Measurements from ENCODE around the gene TEAD1. TPM values are rescaled to one million over a fixed set of nuclear protein-coding genes. Genes with fewer than 3 reads are reported as not detected.

Gene TEAD1
- total and polyA plus RNA-seq, 9 of the 15 experiments (the other 6 are each of a cell fraction or from before 2014, with no cell fraction given), result 1.7 to 17.7 (median 10.8) TPM

DNA sequence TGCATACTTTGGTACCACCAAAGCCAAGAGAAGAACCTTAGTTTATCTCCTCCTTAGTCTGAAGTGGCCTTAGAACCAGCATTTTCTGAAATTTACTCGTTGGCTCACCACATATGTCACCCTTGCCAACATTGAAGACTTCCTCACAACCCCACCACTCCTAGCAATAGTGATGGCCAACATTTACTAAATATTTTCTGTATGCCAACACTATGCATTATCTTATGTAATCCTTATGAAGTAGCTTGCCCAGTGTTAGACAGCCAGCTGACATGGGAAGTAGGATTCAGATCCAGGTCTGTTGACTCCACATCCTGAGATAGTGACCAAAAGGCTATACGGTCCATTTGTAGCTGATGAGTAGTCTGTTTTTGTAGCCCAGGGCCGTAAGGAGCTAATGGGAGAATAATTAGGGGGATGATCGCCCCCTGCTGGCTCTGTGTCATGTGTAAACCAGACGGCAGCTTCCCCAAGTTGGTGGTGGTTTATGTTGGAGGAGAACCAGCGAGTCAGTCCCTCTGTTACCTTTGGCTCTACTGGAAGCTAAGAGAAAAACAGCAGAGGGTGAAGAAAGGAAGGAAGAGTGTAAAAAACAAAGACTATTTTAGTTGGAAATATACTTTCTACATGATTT lies 214.4 kb downstream of the TEAD1 start (continued):
- TF ChIP-seq, protein P1, sequence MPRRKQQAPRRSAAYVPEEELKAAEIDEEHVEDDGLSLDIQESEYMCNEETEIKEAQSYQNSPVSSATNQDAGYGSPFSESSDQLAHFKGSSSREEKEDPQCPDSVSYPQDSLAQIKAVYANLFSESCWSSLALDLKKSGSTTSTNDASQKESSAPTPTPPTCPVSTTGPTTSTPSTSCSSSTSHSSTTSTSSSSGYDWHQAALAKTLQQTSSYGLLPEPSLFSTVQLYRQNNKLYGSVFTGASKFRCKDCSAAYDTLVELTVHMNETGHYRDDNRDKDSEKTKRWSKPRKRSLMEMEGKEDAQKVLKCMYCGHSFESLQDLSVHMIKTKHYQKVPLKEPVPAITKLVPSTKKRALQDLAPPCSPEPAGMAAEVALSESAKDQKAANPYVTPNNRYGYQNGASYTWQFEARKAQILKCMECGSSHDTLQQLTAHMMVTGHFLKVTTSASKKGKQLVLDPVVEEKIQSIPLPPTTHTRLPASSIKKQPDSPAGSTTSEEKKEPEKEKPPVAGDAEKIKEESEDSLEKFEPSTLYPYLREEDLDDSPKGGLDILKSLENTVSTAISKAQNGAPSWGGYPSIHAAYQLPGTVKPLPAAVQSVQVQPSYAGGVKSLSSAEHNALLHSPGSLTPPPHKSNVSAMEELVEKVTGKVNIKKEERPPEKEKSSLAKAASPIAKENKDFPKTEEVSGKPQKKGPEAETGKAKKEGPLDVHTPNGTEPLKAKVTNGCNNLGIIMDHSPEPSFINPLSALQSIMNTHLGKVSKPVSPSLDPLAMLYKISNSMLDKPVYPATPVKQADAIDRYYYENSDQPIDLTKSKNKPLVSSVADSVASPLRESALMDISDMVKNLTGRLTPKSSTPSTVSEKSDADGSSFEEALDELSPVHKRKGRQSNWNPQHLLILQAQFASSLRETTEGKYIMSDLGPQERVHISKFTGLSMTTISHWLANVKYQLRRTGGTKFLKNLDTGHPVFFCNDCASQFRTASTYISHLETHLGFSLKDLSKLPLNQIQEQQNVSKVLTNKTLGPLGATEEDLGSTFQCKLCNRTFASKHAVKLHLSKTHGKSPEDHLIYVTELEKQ (CRISPR knock-in tag; IDR thresholded peaks at IDR 0.05), result no peak
- TF ChIP-seq SMAD3 (CRISPR knock-in tag; conservative IDR thresholded peaks at IDR 0.05), result no peak
- TF ChIP-seq ZNF445 (CRISPR knock-in tag; IDR thresholded peaks at IDR 0.05; ENCODE audit: low read depth), result no peak
- no peak for TF ChIP-seq PPARD (CRISPR knock-in tag; IDR thresholded peaks at IDR 0.05)
- TF ChIP-seq, protein P2, sequence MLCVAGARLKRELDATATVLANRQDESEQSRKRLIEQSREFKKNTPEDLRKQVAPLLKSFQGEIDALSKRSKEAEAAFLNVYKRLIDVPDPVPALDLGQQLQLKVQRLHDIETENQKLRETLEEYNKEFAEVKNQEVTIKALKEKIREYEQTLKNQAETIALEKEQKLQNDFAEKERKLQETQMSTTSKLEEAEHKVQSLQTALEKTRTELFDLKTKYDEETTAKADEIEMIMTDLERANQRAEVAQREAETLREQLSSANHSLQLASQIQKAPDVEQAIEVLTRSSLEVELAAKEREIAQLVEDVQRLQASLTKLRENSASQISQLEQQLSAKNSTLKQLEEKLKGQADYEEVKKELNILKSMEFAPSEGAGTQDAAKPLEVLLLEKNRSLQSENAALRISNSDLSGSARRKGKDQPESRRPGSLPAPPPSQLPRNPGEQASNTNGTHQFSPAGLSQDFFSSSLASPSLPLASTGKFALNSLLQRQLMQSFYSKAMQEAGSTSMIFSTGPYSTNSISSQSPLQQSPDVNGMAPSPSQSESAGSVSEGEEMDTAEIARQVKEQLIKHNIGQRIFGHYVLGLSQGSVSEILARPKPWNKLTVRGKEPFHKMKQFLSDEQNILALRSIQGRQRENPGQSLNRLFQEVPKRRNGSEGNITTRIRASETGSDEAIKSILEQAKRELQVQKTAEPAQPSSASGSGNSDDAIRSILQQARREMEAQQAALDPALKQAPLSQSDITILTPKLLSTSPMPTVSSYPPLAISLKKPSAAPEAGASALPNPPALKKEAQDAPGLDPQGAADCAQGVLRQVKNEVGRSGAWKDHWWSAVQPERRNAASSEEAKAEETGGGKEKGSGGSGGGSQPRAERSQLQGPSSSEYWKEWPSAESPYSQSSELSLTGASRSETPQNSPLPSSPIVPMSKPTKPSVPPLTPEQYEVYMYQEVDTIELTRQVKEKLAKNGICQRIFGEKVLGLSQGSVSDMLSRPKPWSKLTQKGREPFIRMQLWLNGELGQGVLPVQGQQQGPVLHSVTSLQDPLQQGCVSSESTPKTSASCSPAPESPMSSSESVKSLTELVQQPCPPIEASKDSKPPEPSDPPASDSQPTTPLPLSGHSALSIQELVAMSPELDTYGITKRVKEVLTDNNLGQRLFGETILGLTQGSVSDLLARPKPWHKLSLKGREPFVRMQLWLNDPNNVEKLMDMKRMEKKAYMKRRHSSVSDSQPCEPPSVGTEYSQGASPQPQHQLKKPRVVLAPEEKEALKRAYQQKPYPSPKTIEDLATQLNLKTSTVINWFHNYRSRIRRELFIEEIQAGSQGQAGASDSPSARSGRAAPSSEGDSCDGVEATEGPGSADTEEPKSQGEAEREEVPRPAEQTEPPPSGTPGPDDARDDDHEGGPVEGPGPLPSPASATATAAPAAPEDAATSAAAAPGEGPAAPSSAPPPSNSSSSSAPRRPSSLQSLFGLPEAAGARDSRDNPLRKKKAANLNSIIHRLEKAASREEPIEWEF (CRISPR knock-in tag; IDR thresholded peaks at IDR 0.05), result no peak
- TF ChIP-seq, protein P3, sequence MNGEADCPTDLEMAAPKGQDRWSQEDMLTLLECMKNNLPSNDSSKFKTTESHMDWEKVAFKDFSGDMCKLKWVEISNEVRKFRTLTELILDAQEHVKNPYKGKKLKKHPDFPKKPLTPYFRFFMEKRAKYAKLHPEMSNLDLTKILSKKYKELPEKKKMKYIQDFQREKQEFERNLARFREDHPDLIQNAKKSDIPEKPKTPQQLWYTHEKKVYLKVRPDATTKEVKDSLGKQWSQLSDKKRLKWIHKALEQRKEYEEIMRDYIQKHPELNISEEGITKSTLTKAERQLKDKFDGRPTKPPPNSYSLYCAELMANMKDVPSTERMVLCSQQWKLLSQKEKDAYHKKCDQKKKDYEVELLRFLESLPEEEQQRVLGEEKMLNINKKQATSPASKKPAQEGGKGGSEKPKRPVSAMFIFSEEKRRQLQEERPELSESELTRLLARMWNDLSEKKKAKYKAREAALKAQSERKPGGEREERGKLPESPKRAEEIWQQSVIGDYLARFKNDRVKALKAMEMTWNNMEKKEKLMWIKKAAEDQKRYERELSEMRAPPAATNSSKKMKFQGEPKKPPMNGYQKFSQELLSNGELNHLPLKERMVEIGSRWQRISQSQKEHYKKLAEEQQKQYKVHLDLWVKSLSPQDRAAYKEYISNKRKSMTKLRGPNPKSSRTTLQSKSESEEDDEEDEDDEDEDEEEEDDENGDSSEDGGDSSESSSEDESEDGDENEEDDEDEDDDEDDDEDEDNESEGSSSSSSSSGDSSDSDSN (IDR thresholded peaks at IDR 0.05; ENCODE audit: borderline replicate concordance in 1 of 2, low read depth in 2 of 2, low read length in 2 of 2), result 0 out of 4 replicates have a peak, but pooled peaks of 1 of the 2 experiments have one; percentile 53
- TF ChIP-seq ATF1 (CRISPR knock-in tag; IDR thresholded peaks at IDR 0.05), result no peak
- TF ChIP-seq ATF1 (tag; IDR thresholded peaks at IDR 0.05), result peak; percentile 25; the same call in 1 of the 2 replicates
- peak; percentile 91 for TF ChIP-seq SMC3 (conservative IDR thresholded peaks at IDR 0.05; ENCODE audit: insufficient read depth, low read depth, low read length)
- TF ChIP-seq, protein P4, sequence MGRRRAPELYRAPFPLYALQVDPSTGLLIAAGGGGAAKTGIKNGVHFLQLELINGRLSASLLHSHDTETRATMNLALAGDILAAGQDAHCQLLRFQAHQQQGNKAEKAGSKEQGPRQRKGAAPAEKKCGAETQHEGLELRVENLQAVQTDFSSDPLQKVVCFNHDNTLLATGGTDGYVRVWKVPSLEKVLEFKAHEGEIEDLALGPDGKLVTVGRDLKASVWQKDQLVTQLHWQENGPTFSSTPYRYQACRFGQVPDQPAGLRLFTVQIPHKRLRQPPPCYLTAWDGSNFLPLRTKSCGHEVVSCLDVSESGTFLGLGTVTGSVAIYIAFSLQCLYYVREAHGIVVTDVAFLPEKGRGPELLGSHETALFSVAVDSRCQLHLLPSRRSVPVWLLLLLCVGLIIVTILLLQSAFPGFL (CRISPR knock-in tag; IDR thresholded peaks at IDR 0.05), result no peak
- TF ChIP-seq RBM17 (IDR thresholded peaks at IDR 0.05; ENCODE audit: borderline replicate concordance, low read depth, low read length), result no peak
- TF ChIP-seq TAF15 (IDR thresholded peaks at IDR 0.05; ENCODE audit: low read depth, low read length), result no peak
- no peak for TF ChIP-seq GABPB1 (CRISPR knock-in tag; IDR thresholded peaks at IDR 0.05)
- TF ChIP-seq PCBP2 (IDR thresholded peaks at IDR 0.05; ENCODE audit: low read depth, low read length, poor library complexity, severe bottlenecking), result no peak
